ENCODE data around the gene CD8B.
A peak's percentile ranks its signal among the peaks of the same experiment; 100 is the strongest.

Gene CD8B

DNA sequence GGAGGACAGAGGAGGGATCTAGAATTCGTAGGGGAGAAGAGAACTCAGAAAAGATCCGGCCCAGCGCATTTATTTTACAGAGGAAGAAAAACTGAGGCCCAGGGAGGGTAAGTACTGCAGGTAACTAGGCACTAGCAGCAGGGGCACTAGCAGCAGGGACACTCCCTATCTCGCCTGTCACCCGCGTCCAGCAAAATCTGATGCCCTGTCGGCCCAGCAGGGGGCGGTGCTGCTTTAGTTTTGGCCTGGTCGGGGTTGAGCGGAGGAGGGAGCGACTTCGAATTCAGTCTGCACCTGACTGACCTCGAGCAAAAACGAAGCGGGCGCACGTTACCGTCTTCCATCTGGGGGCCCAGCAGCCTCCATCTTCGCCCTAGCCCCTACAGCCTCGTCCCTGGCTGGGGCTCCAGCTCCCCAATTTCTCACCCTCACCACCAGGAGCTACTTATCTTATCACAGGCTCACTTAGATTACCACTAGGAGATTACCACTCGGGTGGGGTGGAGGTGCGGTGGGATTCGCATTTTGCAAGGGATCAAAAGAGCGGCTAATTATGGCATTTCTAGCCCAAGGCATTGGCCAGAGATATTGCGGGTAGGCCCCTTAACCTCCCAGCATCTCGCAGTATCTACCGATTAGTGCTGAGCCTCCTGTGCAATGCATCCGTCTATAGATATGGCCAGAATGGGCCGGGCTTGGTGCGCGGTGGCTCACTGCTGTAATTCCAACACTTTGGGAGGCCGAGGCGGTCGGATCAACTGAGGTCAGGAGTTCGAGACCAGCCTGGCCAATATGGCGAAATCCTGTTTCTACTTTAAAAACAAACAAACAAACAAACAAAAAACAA is 53.1 kb downstream of the CD8B start:
- in situ Hi-C loops (cut with MboI; ENCODE audit: low pct_unique_long_range_greater_than_20kb, low sequenced_read_pairs) = no loop called here
- peak; percentile 95 for DNase-seq

DNA sequence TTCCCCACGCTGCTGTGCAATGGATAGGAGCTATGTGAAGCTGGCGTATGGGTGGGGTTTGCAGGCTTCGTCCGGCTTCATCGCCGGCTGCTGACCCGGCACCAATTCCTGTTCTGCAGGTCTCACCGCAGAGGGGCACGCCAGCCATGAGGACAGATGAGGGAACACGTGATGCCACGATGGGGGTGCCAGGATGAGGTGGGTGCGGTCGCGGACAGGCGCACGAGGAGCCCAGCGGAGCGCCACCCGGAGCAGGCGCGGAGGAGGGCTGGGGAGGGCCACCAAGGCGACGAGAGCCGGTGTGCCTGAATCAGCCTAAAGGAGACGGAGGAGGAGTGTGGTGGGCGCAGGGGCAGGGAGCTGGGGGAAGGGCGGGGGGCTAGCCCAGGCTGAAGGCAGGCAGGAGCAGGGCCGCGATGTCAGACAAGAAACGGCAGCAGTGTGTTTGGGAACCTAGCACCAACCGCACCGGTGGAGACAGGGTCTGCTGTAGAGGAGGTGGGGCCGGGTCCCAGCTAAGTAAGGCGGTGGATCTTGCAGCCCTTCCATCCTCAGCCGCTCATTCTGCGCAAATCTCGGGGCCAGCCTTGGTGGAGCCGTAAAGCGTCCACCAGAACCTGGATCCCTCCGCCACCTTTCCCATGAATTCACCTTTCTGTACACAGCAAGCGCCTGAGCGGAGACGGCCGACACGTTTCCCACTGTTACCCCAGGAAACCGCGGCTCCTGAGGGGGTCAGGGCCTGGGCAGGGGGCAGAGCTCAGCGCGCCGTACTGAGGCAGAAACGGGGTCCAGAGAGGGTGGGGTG is 54.0 kb downstream of the CD8B start:
- in situ Hi-C loops (cut with MboI; ENCODE audit: low pct_unique_long_range_greater_than_20kb, low sequenced_read_pairs) = no loop called here
- DNase-seq = peak; percentile 47

DNA sequence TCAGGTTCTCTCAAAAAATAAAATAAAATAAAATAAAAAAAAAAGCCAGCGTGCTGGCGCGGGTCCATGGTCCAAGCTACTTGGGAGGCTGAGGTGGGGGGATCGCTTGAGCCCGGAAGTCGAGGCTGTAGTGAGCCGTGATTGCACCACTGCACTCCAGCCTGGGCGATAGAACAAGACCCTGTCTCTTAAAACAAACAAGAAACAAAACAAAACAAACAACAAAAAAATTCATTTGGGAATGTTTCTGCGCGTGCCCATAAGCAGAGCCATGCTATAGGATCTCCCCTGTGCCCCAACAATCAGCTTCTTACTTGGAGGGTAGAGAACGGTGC is 54.6 kb downstream of the CD8B start:
- no peak for DNase-seq
- in situ Hi-C loops (cut with MboI; ENCODE audit: low pct_unique_long_range_greater_than_20kb, low sequenced_read_pairs) = no loop called here

DNA sequence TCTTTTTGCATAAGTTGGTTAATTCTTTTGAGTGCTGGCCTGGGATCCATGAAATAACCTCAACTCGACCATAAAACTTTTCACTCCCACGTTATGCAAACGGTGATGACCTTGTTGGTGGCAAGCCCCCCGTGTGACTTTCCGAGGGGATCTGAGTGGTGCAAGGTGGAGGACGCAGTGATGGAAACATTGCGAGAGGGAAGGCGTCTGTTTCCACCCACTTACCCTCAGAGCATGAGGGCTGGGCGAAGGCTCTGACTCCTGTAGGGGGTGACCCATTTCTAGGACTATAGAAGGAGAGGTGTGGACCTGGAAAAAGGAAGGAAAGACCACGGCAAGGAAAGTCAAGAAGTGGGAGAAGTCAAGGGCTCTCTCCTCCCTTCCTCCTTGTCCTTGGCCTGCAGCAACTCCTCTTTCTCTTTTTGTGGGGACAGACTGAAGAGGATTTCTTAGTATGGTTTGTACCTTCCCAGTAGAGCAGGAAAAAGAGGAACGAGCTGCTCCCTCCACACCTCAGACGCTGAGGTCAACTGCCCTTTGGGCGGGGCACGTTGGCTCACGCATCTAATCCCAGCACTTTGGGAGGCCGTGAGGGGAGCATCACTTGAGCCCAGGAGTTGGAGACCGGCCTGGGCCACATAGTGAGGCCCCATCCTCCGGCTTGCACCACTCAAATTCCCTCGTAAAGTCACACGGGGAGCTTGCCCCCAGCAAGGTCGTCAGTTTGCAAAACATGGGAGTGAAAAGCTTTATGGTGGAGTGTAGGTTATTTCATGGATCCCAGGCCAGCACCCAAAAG is 55.4 kb downstream of the CD8B start:
- peak; percentile 19 for DNase-seq
- in situ Hi-C loops (cut with MboI; ENCODE audit: low pct_unique_long_range_greater_than_20kb, low sequenced_read_pairs) = no loop called here

DNA sequence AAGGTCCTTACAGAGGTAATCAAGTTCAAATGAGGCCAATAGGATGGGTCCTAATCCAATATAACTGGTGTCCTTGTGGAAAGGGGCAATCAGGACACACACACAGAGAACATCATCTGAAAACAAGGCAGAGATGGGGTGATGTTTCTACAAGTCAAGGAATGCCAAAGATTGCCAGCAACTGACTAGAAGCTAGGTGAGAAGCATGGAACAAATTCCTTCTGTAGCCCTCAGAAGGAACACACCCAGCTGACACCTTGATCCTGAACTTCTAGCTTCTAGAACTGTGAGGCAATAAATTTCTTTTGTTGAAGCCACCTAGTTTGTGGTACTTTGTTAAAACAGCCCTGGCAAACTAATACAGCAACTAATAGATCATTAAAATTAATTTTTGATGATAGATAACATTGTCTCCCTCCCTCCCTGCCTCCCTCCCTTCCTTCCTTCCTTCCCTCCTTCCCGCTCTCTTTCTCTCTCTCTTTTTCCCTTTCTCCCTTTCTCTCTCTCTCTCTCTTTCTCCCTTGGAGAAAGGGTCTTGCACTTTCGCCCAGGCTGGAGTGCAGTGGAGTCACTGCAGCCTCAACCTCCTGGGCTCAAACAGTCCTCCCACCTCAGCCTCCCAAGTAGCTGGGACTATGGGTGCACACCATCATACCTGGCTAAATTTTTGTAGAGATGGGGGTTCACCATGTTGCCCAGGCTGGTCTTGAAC is 60.7 kb downstream of the CD8B start:
- DNase-seq = no peak
- in situ Hi-C loops (cut with MboI; ENCODE audit: low pct_unique_long_range_greater_than_20kb, low sequenced_read_pairs) = no loop called here

DNA sequence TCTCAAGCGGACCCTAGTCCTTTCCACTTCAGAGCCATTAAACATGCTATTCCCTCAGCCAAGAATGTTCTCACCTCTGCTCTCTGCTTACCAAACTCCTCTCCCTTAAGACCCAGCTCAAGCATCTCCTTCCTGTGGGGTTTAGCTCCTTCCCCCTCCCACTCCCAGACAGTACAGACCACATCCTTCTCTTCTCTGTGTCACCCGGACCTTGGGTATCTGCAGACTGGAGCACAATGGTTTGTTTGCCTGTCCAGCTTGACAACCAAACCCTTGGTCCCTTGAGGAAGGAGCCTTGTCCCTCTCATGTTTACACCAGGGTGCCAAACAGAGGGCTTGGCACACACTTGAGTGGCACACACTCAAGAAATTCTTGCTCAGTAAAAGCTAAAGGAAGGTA is 66.8 kb downstream of the CD8B start:
- in situ Hi-C loops (cut with MboI; ENCODE audit: low pct_unique_long_range_greater_than_20kb, low sequenced_read_pairs) = no loop called here
- no peak for DNase-seq

DNA sequence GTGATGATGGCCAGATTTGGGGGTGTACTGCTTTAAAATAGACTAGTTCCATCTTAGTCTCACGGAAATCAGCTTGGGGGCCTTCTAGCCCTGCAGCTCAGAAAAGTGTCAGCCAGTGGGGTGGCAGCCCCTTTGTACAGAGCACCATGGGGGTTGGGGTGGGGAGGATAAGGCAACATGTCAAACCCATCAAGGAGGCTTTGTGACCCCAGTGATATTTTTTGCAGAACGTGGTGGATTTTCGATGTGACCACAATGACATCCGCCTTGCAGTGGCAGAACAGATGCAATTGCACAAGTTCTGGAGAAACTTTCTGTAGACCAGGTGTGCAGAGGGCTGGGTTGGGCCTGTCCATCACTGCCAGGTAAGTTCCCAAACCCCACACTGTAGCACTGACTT is 67.9 kb downstream of the CD8B start:
- in situ Hi-C loops (cut with MboI; ENCODE audit: low pct_unique_long_range_greater_than_20kb, low sequenced_read_pairs) = no loop called here
- DNase-seq = no peak

DNA sequence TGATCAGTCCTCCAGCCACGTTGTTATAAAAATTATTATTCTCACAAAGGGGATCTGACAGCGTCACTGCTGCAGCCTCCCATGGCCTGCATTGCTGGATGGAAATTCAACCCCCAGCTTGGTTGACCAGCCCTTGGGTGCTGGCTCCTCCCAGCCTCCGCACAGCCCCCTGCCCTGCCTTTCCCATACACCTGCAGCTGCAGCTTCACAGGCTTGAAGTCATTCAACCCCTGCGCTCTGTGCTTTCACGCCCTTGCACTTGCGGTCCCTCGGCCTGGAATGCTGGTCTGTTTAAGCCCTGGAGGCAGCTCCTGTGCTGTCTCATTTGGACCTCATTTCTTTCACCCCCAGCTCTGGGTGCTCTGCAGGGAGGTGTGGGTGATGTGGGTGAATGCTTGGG is 70.1 kb downstream of the CD8B start:
- in situ Hi-C loops (cut with MboI; ENCODE audit: low pct_unique_long_range_greater_than_20kb, low sequenced_read_pairs) = no loop called here
- DNase-seq = no peak

DNA sequence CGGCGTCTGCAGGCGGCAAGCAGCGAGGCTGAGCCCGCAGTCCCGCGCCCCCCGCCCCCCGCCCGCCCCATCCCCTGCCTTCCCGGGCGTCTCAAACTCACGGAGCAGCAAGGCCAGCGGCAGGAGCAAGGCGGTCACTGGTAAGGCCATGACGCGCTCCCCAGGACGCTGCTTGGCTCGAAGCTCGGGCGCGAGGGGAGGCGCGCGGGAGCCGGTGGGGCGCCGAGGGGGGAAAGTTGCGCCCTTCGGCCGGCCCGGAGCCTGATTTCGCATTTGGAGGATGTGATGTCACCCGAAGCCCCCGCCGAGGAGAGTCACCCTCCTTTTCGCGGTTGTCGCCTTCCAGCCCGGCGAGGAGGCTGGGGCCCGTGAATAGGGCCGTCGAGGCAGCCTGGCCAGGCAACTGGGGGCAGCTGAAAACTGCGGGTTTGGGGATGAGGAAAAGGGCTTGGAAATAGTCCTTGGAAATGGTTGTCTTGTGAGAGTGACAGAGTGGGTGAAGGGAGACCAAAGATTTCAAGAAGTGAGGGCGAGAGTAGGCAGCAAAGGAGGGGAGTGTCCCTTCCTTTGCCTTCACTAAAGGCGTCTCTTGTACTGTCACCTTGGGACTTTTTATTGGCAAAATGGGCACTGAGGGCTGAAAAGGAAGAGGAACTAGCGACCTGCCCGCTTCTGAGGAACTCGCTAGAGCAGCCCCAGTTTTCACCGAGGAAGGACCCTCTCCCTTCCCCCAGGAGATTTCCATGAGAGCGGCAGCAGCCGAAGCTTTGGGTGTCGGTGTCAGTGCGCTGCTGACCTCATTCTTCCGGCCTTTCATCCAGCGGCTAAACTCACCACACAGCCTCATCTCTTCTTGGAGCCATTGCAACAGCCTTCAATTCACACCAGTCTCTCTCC is 70.8 kb downstream of the CD8B start, which contains the start of gene CD8A:
Gene CD8A, minus strand, starts transcription at position 238 of the 897 bp plus-strand sequence. Its CDS starts 88 bp downstream, at position 150.
- DNase-seq = no peak
- in situ Hi-C loops (cut with MboI; ENCODE audit: low pct_unique_long_range_greater_than_20kb, low sequenced_read_pairs) = no loop called here

DNA sequence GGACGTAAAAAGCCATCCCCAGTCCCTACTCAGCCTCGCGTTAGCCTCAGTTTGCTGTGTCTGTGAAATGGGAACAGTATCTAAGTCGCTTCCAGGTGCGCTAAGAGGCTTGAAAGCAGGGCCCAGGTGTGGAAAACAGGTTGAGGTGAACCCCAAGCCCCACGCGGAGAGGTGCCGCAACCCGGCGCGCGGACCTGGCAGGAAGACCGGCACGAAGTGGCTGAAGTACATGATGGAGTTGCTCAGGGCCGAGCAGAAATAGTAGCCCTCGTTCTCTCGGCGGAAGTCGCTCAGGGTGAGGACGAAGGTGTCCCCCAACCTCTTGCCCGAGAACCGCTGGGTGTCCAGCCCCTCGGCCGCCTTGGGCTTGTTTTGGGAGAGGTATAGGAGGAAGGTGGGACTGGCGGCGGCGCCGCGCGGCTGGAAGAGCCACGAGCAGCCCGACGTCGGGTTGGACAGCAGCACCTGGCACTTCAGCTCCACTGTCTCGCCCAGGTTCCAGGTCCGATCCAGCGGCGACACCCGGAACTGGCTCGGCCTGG is 71.5 kb downstream of the CD8B start:
- no peak for DNase-seq

DNA sequence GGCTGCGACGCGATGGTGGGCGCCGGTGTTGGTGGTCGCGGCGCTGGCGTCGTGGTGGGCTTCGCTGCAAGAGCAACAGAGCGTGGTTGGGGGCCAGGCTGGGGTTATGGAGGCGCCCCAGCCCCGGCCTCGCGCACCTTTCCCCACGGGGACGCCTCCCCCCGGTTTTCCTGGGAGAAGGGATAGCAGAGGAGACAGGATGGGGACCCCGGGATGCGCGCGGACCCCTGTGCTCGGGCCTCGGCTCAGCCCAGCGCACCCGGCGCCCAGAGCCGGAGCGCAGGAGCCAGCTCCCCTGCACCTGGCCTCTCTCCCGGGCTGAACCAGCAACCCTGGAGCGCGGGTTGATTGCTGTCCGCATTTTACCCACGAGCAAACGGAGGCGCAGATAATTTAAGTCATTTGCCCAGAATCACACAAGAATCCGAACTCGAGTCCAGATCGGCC is 72.0 kb downstream of the CD8B start:
- in situ Hi-C loops (cut with MboI; ENCODE audit: low pct_unique_long_range_greater_than_20kb, low sequenced_read_pairs) = no loop called here
- no peak for DNase-seq

More for the DNA sequence above, 71.5 kb downstream of the CD8B start:
- in situ Hi-C loops (cut with MboI; ENCODE audit: low pct_unique_long_range_greater_than_20kb, low sequenced_read_pairs) = no loop called here

DNA sequence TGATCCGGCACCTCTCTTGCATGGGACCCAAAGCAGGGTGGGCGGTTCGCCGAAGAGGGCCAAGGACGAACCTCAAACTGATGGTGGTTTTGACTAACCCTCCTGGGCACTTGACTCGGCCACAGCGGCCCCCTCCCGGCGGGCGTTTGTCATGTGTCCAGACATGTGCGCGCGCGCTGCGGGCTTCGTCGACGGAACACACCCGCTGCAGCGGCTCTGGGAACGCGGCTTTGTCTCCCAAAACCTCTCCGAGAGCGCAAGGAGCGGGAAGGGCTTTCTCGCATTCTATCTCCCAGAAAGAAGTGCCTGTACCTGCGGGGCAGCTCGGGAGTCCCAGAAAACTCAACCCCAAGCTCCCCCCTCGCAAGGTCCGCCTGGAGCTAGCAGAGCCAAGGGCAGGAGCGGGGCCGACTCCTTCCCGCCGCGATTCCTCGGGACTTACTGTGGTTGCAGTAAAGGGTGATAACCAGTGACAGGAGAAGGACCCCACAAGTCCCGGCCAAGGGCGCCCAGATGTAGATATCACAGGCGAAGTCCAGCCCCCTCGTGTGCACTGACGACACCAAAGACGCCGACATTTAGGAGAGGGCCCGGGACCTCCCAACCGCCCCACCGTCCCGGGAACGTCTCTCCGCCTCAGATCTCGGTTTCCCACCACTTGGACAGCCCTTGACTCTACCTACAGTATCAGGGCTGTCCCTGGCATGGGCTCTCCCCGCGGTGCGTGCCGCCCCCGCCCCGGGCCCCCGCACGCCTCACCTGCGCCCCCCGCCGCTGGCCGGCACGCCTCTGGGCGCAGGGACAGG is 72.6 kb downstream of the CD8B start:
- DNase-seq = no peak
- in situ Hi-C loops (cut with MboI; ENCODE audit: low pct_unique_long_range_greater_than_20kb, low sequenced_read_pairs) = no loop called here

DNA sequence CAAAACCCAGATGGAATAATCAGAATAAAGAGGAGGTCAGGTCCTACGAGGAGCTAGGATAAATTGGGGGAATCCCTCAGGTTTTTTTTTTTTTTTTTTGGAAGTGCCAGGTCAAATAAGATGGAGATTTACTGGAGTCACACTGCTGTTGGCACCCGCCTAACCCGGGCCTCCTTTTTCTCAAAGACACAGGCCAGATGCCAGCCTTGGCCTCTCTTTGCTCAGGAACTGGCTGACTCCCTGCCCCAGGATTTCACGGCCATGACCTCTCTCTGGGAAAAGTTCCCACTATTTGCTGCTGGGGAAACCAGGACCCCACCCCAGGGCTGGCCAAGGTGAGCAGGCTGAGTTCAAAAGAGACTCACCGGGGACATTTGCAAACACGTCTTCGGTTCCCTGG is 73.5 kb downstream of the CD8B start:
- in situ Hi-C loops (cut with MboI; ENCODE audit: low pct_unique_long_range_greater_than_20kb, low sequenced_read_pairs) = no loop called here
- DNase-seq = no peak

DNA sequence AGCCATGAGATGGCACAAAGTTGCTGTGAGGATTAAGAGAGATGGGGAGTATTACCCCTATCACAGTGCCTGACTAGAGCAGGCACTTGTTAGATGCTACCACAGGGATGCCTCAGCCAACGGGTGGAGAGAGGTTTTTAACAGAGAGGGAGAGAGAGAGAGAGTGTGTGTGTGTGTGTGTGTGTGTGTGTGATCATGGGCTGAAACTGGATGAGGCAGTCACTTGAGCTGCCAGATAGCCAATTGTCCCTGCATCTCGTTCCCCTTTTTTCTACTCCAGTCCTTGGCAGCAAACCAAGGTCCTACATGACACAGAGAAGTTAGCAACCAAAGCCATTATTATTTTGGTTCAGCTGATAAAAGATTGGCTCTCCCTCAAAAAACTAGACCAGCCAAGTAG is 74.0 kb downstream of the CD8B start:
- DNase-seq = peak; percentile 57
- in situ Hi-C loops (cut with MboI; ENCODE audit: low pct_unique_long_range_greater_than_20kb, low sequenced_read_pairs) = no loop called here

DNA sequence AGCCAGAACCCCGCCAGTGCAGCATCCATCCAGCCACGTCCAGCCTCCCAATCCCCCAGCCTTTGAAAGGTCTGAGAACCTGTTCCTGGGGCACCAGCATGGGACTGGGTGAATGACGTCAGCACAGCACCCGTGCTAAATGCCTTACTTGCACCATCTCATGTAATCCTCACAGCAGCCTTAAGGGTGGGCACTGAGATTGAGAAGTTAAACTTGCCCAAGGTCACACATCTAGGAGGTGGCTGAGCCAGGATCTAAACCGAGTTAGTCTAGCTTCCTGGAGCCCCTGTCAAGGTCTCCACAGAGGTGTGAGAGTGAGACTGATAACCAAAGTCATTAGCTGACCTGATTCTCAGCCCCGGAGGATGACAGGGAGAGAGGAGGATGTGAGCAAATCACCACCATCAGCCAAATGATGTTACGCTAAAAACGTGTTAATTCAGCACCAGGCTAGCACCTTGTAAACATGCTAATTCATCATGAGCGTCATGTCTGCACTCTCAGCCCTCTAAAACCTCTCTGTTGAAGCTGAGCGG is 75.6 kb downstream of the CD8B start:
- in situ Hi-C loops (cut with MboI; ENCODE audit: low pct_unique_long_range_greater_than_20kb, low sequenced_read_pairs) = no loop called here
- no peak for DNase-seq

DNA sequence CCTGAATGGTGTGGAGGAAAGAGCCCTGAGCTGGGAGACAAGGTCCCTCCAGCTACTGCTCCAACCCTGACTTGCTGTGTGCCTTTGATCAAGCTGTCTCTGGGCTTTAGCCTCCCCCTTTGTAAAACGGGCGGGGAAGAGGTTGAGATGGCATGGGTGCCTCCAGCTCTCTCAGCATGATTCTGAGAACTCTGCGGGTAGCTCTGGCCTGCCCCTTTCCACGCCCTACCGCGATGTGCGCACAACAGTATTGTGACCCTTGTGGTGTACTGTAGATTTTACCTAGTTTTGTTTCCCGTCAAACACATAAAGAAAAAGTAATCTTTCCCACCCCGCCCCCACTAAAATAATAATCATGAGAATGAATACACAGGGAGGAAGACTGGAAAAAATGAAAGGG is 76.2 kb downstream of the CD8B start:
- DNase-seq = no peak
- in situ Hi-C loops (cut with MboI; ENCODE audit: low pct_unique_long_range_greater_than_20kb, low sequenced_read_pairs) = no loop called here

Data from KBM-7 (cell line).